H9 (cell line): Measurements from ENCODE around the gene HOXC12. TPM values are rescaled to one million over a fixed set of nuclear protein-coding genes. Genes with fewer than 3 reads are reported as not detected.

Experiments used
- DNase-seq: peaks from one replicate; pipeline ENCODE4 v3.0.0-alpha.2; 2017
- H2AFZ ChIP-seq: one replicate; pipeline ENCODE4 v1.6.1; 2013; ENCODE audit warnings: mild to moderate bottlenecking, low read length, control low read depth, moderate library complexity
- H2AK5ac ChIP-seq: 2 replicates; pipeline ENCODE4 v1.6.1; 2013; ENCODE audit warnings: low read length, control low read depth, mixed read lengths; ENCODE audit not compliant: insufficient read length
- H2BK120ac ChIP-seq: one replicate; pipeline ENCODE4 v1.6.1; 2013; ENCODE audit warnings: low read depth, mild to moderate bottlenecking, low read length, control low read depth, inconsistent platforms; ENCODE audit not compliant: poor library complexity, severe bottlenecking
- H2BK12ac ChIP-seq: 2 replicates; pipeline ENCODE4 v1.6.1; 2013; ENCODE audit warnings: low read length, control low read depth, mixed read lengths, low read depth; ENCODE audit not compliant: insufficient read length
- H2BK15ac ChIP-seq: 2 replicates; pipeline ENCODE4 v1.6.1; 2013; ENCODE audit warnings: low read depth, low read length, control low read depth
- H2BK20ac ChIP-seq: one replicate; pipeline ENCODE4 v1.6.1; 2013; ENCODE audit warnings: low read depth, mild to moderate bottlenecking, low read length, control low read depth, inconsistent platforms; ENCODE audit not compliant: poor library complexity, severe bottlenecking
- H2BK5ac ChIP-seq: 2 replicates; pipeline ENCODE4 v1.6.1; 2013; ENCODE audit warnings: low read length, control low read depth, mixed read lengths; ENCODE audit not compliant: insufficient read length
- H3K14ac ChIP-seq: 2 replicates; pipeline ENCODE4 v1.6.1; 2013; ENCODE audit warnings: low read length, control low read depth; ENCODE audit not compliant: insufficient read depth
- H3K18ac ChIP-seq: 2 replicates; pipeline ENCODE4 v1.6.1; 2013; ENCODE audit warnings: low read depth, mild to moderate bottlenecking, mixed read lengths, low read length, control low read depth; ENCODE audit not compliant: insufficient read length
- H3K23ac ChIP-seq: 2 replicates; pipeline ENCODE4 v1.6.1; 2013; ENCODE audit warnings: low read length, control low read depth, mixed read lengths, low read depth; ENCODE audit not compliant: insufficient read length
- H3K23me2 ChIP-seq: 2 replicates; pipeline ENCODE4 v1.6.1; 2013; ENCODE audit warnings: low read depth, mild to moderate bottlenecking, mixed read lengths, low read length, control low read depth; ENCODE audit not compliant: insufficient read length, poor library complexity, severe bottlenecking
- H3K27ac ChIP-seq: 2 replicates; pipeline ENCODE4 v1.5.1; 2013; ENCODE audit warnings: low read length, control low read depth, mixed read lengths, low read depth; ENCODE audit not compliant: insufficient read length
- H3K27me3 ChIP-seq: 2 replicates; pipeline ENCODE4 v1.6.1; 2013; ENCODE audit warnings: low read length, control low read depth, inconsistent platforms; ENCODE audit not compliant: insufficient read depth
- H3K4ac ChIP-seq: 2 replicates; pipeline ENCODE4 v1.6.1; 2013; ENCODE audit warnings: low read depth, mild to moderate bottlenecking, control low read depth, inconsistent platforms, low read length, moderate library complexity
- H3K4me1 ChIP-seq: 2 replicates; pipeline ENCODE4 v1.6.1; 2013; ENCODE audit warnings: low read length, control low read depth, inconsistent platforms; ENCODE audit not compliant: insufficient read depth
- H3K4me2 ChIP-seq: 2 replicates; pipeline ENCODE4 v1.6.1; 2013; ENCODE audit warnings: low read length, control low read depth, mixed read lengths; ENCODE audit not compliant: insufficient read length, insufficient read depth
- H3K56ac ChIP-seq: 2 replicates; pipeline ENCODE4 v1.6.1; 2013; ENCODE audit warnings: low read depth, mild to moderate bottlenecking, mixed read lengths, low read length, control low read depth; ENCODE audit not compliant: insufficient read length
- H3K79me1 ChIP-seq: 2 replicates; pipeline ENCODE4 v1.6.1; 2013; ENCODE audit warnings: low read depth, mild to moderate bottlenecking, moderate library complexity, low read length, control low read depth, inconsistent platforms; ENCODE audit not compliant: insufficient read depth, poor library complexity, severe bottlenecking
- H3K79me2 ChIP-seq: 2 replicates; pipeline ENCODE4 v1.6.1; 2013; ENCODE audit warnings: low read length, control low read depth, inconsistent platforms; ENCODE audit not compliant: insufficient read depth
- H3K9ac ChIP-seq: 2 replicates; pipeline ENCODE4 v1.6.1; 2013; ENCODE audit warnings: low read length, control low read depth, mixed read lengths; ENCODE audit not compliant: insufficient read length; ENCODE audit errors: extremely low read depth
- H3K9me3 ChIP-seq: one replicate; pipeline ENCODE4 v1.6.1; 2013; ENCODE audit warnings: low read depth, low read length, inconsistent platforms; ENCODE audit not compliant: control insufficient read depth
- H3T11ph ChIP-seq: one replicate; pipeline ENCODE4 v1.6.1; 2013; ENCODE audit warnings: mild to moderate bottlenecking, low read length, control low read depth, inconsistent platforms
- H4K20me1 ChIP-seq: one replicate; pipeline ENCODE4 v1.6.1; 2013; ENCODE audit not compliant: control insufficient read depth, insufficient read length, insufficient read depth
- H4K5ac ChIP-seq: 2 replicates; pipeline ENCODE4 v1.6.1; 2013; ENCODE audit warnings: low read depth, mild to moderate bottlenecking, mixed read lengths, low read length, control low read depth; ENCODE audit not compliant: insufficient read length
- H4K8ac ChIP-seq: replicated peaks from 2 replicates; pipeline ENCODE4 v1.6.1; 2013; ENCODE audit warnings: low read length, control low read depth, mixed read lengths, low read depth; ENCODE audit not compliant: insufficient read length
- H4K91ac ChIP-seq: 2 replicates; pipeline ENCODE4 v1.6.1; 2013; ENCODE audit warnings: low read depth, mild to moderate bottlenecking, moderate library complexity, mixed read lengths, low read length, control low read depth; ENCODE audit not compliant: insufficient read length
- H3K27ac Mint-ChIP-seq, 3 experiments: 2 replicates in 2 of 3; 3 replicates in 1 of 3; pipeline ENCODE4 v1.8.0; 2020 to 2021; ENCODE audit warnings: mixed read lengths in 3 of 3, mild to moderate bottlenecking in 1 of 3, moderate library complexity in 1 of 3
- H3K27me3 Mint-ChIP-seq: 2 replicates; pipeline ENCODE4 v1.8.0; 2021; ENCODE audit warnings: low read depth, mild to moderate bottlenecking, moderate library complexity, mixed read lengths
- H3K36me3 Mint-ChIP-seq, 3 experiments: 2 replicates in 2 of 3; 3 replicates in 1 of 3; pipeline ENCODE4 v1.8.0; 2020 to 2021; ENCODE audit warnings: low read depth in 3 of 3, mixed read lengths in 3 of 3; ENCODE audit not compliant: insufficient read depth in 1 of 3
- H3K4me1 Mint-ChIP-seq, 2 experiments: 2 replicates each; pipeline ENCODE4 v1.8.0; 2020; ENCODE audit warnings: mixed read lengths in 2 of 2
- H3K4me3 Mint-ChIP-seq, 2 experiments: 2 replicates in 1 of 2; 3 replicates in 1 of 2; pipeline ENCODE4 v1.8.0; 2020 to 2021; ENCODE audit warnings: mild to moderate bottlenecking in 2 of 2, mixed read lengths in 2 of 2, moderate library complexity in 1 of 2
- H3K9me3 Mint-ChIP-seq, 2 experiments: 2 replicates in 1 of 2; 3 replicates in 1 of 2; pipeline ENCODE4 v1.8.0; 2020; ENCODE audit warnings: mild to moderate bottlenecking in 2 of 2, mixed read lengths in 2 of 2, moderate library complexity in 1 of 2
- CTCF ChIP-seq: fragments of 200-600 bp; sonication (generic); conservative IDR thresholded peaks from 3 replicates; pipeline ENCODE4 v1.8.0; 2021; ENCODE audit warnings: antibody characterized with exemption, mild to moderate bottlenecking
- WGBS: extraction: QIAGEN DNeasy Blood & Tissue Kit; methylation state at CpG from one replicate; pipeline ENCODE4 v1.1.7; 2013; ENCODE audit warnings: missing lambda C conversion rate, low lambda C conversion rate, mixed read lengths; ENCODE audit not compliant: insufficient read length; ENCODE audit errors: extremely low coverage; 5-methylcytosine and 5-hydroxymethylcytosine counted together
- total RNA-seq: library from RNA; stranded (reverse); gene quantifications from 2 replicates; pipeline ENCODE4 v1.2.1, GENCODE V29; 2021

The HOXC12 gene
- total RNA-seq, 1 experiment from 2014 or later, result not detected

GRCh38 chr12:53952335-53952694 lies 2.4 kb upstream of the HOXC12 start:
- H4K20me1 ChIP-seq, result no peaks in the 10 kb centered on the region
- H3T11ph ChIP-seq, result no peak overlapping the region
- no peak overlapping the region for H3K27ac ChIP-seq
- no peaks in the 10 kb centered on the region for H3K79me2 ChIP-seq
- no peak overlapping the region for H2BK15ac ChIP-seq
- no peaks in the 10 kb centered on the region for H3K79me1 ChIP-seq
- H3K23me2 ChIP-seq, result no peaks in the 10 kb centered on the region
- no peak overlapping the region for H2BK5ac ChIP-seq
- DNase-seq, result no peak
- H4K91ac ChIP-seq, result no peak overlapping the region
- H4K8ac ChIP-seq, result no peak overlapping the region
- no peaks in the 10 kb centered on the region for H3K9me3 ChIP-seq
- peaks cover 6 to 20% of the 10 kb centered on the region in 2 experiments; a peak in 3 of 4 replicates for H3K4me1 Mint-ChIP-seq
- no peak overlapping the region for H2BK120ac ChIP-seq
- H3K9ac ChIP-seq, result no peak overlapping the region
- no CpG with 5 or more reads among the region's 13 CpGs for WGBS
- no peak overlapping the region for H3K56ac ChIP-seq
- H4K5ac ChIP-seq, result no peak overlapping the region
- H3K27ac Mint-ChIP-seq, result no peak overlapping the region
- H3K9me3 Mint-ChIP-seq, result peaks cover 0 to 9% of the 10 kb centered on the region in 2 experiments; a peak in 3 of 5 replicates
- no peak overlapping the region for H2AFZ ChIP-seq
- H2BK12ac ChIP-seq, result no peak overlapping the region
- no peak overlapping the region for H3K23ac ChIP-seq
- H3K36me3 Mint-ChIP-seq, result no peaks in the 10 kb centered on the region; a peak in 2 of 7 replicates
- H3K18ac ChIP-seq, result no peak overlapping the region
- H3K14ac ChIP-seq, result no peak overlapping the region
- H3K27me3 Mint-ChIP-seq, result peaks cover 99% of the 10 kb centered on the region
- H3K27me3 ChIP-seq, result peaks cover 99% of the 10 kb centered on the region
- H3K4ac ChIP-seq, result no peak overlapping the region
- peak; percentile 25; the same call in 1 of the 3 replicates for TF ChIP-seq CTCF
- no peak overlapping the region; a peak in 1 of 5 replicates for H3K4me3 Mint-ChIP-seq
- no peak overlapping the region for H3K4me2 ChIP-seq
- no peak overlapping the region for H2AK5ac ChIP-seq
- H3K4me1 ChIP-seq, result no peaks in the 10 kb centered on the region
- no peak overlapping the region for H2BK20ac ChIP-seq
